EL (cell line): ENCODE results near the gene CANX.
"Not testable (repeated sequence)": the region's sequence is repeated elsewhere in the genome, so short reads cannot be mapped to it uniquely, and the experiment has no call there.

Source experiments
- DNase-seq: peaks from one replicate; pipeline ENCODE4 v3.0.0-alpha.2; 2016

The CANX gene

DNA sequence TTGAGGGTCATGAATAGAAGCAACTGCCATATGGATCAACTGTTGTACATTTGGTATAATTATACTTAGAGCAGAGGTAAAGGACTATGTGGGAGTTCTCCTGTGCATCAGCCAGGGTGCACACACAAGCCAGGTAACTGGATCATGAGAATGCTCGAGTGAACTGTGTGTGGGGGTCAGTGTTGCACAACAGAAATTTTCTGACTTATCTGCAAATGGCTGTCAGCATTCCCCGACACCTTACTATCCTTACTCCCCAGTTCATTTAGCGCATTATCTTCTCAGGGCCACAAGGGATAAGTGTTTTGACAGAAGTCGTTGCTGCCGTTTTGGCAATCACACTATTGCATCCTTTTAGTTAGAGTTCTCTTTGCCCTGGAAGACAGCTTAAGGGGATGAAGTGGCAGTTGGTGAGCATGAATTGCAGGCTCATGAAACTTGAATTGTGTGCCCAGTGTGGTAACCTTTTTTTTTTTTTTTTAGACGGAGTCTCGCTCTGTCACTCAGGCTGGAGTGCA, 1.7 kb downstream of the CANX start:
- DNase-seq: no peak

DNA sequence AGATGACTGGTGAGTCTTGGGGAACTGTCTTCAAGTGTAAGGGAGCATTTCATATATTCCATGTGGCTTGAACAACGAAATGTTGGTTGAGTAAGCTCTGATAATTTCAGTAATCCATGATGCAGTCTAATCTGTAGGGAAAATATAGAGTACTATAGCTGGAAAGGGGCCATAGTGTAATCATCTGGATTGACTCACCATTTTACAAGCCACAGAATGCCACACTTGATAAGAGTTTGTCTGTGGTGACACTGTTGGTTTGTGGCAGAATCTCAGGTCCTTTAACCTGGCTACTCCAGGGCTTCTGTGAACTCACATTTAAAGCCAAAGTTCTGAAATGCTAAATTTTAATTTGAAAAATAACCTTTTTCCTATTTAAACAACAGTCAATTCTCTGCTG, 17.5 kb downstream of the CANX start:
- peak; percentile 17 for DNase-seq

DNA sequence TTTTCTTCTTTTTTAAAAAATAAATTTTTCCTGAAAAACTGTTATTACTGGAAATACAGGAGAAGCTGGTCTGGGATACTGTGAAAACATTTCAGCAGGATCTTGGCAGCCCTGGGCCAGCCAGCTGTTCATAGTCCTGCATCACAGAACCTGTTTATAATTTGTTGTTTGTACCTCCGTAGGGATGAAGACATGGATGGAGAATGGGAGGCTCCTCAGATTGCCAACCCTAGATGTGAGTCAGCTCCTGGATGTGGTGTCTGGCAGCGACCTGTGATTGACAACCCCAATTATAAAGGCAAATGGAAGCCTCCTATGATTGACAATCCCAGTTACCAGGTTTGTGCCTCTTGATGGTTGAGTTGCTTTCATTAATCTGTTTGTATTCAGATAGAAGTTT, 21.5 kb downstream of the CANX start:
- no peak for DNase-seq

DNA sequence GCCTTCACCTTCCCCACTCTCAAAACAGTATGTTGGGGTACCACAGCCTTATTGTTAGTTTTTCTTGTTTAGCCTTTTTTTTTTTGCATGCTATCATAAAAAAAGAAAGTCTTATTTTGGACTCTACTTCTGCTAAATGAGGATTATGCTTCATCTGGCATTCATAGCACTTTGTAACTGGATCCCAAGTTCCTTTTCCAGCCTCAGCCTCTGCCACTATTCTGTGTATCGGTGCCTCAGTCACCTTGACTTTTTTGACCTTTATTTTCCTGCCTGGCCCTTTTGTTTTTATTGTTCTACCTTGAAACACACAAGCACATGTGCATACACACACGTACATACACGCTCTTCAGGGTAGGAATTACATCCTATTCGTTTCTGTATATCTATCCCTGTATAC, 25.4 kb downstream of the CANX start:
- no peak for DNase-seq

DNA sequence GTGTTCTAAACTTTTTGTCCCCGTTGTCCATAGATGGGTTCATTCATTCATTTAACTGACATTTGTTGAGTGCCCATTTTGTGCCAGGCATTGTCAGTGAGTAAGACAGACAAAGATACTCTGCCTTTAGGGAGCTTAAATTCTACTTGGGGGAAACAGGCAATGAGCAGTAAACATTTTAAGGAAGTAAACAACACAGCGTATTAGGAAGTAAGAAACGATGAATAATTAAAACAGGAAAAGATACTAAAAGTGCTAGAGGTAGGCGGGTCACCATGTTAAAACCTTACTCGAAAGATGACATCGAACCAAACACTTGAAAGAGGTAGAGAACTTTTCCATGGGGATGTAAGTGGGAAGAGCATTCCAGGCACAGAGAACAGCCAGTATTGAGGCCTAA, 28.3 kb downstream of the CANX start:
- DNase-seq: no peak

DNA sequence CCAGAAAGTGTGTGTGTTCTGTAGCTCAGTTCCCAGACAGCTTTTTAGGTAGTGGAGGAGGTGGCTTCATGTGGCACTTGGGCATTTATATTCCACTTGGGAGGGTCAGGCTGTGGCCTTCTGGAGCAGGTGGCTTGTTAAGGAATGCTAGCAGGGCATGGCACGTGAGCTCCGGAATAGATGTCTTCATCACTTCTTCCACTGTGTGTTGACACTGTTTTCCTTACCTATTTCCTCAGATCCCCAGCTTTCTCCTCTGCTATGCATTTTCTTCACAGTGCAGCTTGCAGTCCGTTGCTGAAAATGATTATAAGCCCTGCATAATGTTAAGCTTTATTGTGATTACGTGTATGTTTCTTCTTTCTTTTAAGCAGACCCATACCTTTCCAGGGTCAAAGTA, 30.5 kb downstream of the CANX start:
- DNase-seq: no peak

DNA sequence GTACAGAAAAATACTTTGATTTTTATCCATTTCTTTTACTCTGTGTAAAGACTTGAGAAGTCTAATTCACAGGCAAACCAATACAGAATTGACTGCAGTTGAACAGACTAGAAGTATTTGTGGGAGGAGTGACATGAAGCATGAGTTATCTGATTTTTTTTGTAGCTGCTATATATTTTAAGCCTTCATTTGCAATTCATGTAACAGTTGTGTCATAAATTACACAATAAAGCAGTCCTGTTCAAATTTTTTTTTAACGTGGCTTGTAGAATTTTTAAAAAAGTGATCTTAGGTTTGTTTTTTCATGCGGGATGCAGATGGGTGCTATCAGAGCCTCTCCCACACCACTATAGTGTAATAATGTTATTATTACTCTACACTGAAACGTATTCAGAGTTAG, 31.0 kb downstream of the CANX start:
- DNase-seq: no peak

DNA sequence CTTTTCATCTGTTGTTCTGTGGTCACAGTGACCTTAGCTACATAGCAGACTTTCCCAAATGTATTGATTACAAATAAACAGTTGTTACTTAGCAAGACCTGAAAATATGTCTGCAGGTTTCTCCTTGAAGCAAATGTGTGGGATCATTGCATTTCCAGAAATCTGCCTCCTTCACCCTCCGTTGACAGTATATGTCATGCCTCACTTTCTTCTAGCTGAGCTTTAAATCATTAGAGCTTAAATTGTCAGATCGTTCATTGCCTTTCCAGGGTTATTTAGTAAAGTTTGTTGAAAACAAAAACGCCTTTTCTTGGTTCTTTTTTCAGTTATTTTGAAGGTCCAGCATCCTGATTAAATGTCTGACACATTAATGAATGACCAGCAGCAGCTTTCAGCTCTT, 31.6 kb downstream of the CANX start:
- DNase-seq: no peak

DNA sequence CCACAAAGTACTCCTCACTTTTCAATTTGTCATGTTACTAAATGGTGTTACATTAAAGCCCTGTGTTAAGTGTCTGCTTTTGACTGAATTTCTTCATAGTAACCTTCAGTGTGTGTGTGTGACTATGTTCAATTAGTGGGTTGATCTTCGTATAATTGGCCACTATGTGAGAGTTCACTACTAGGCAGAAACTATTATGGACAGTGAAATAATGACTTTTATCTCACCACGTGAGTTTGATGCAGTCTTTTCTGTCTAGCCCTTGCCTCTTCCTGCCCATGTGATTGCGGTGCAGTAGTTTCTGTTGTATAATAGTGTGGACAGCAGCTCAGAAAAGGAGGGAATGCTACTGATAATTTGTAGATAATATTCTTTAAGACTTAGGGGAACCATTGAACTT, 32.1 kb downstream of the CANX start:
- DNase-seq: no peak

DNA sequence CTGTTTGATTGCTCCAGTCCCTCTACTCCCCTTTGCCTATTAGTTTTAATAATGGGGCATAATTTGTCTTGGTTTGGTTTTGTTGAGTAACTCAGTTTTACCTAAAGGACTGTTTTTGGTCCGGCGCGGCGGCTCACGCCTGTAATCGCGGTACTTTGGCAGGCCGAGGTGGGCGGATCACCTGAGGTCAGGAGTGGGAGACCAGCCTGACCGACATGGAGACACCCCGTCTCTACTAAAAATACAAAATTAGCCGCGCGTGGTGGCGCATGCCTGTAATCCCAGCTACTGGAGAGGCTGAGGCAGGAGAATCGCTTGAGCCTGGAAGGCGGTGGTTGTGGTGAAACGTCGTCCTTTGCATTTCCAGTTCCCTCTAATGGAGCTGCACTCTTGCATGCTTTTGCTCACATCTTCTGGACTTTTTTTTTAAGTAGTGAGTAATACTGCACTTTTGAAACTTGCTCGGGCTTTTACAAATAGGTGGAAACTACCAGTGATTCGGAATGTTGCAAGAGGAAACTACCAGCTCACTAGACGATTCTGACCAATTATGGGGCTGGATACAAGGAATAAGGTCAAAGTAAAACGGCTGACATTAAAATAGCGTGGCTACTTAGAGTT, 33.1 kb downstream of the CANX start:
- DNase-seq: peak; percentile 76

DNA sequence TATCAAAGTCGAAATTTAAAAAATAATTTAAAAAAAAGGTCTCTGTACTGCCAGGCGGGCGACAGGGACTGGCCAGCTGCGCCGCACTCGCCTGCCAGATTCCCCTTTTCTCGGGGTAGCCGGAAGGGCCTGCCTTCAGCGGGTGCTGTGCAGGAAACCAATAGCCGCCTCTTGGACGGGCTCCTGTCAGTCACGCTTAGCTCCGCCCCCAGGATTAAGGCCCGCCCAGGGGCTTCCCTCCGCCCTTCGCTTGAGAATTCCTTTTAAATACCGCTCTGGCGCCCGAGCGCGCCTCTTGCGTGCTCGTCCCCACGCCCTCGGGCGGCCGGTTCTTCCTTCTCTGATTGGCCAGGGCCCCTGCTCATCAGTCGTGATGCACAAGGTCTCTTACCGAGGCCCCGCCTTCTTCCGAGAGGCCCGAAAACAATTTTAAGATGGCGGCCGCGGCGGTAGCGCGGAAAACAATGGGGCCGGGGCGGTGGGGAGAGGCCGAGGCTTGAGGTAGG, 33.7 kb downstream of the CANX start, which contains the start of gene MAML1:
TSS of gene MAML1 (plus strand) at position 411 of the 506 bp plus-strand sequence. CDS start 291 bp downstream, outside the sequence.
- peak; percentile 100 for DNase-seq

DNA sequence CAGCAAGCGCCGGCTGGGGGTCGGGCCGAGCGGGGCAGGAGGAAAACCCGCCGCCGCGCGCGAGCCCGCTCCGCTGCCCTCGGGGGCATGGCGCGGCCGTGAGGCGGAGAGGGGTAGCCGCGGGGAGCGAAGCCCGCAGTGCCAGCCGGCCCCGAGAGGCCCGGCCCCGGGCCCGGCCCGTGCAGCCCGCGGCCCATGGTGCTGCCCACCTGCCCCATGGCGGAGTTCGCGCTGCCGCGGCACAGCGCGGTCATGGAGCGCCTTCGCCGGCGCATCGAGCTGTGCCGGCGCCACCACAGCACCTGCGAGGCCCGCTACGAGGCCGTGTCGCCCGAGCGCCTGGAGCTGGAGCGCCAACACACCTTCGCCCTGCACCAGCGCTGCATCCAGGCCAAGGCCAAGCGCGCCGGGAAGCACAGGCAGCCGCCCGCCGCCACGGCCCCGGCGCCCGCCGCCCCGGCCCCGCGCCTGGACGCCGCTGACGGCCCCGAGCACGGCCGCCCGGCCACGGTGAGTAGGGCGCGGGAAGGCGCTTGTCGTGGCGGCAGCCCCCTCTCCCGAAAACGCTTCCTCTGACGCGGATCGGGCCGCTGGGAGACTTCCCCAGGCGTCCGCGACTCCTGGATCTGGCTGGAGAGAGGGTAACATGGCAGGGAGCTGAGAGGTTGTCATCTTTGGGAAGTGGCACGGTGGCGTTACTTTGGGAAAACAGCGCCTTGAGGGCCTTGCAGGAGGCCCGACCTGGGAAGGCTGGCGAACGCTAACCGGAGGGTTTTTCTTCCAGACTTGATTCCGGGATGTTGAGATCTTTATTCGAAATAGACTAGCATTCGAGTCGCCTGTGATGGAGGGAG, 34.4 kb downstream of the CANX start:
- DNase-seq: peak; percentile 48

DNA sequence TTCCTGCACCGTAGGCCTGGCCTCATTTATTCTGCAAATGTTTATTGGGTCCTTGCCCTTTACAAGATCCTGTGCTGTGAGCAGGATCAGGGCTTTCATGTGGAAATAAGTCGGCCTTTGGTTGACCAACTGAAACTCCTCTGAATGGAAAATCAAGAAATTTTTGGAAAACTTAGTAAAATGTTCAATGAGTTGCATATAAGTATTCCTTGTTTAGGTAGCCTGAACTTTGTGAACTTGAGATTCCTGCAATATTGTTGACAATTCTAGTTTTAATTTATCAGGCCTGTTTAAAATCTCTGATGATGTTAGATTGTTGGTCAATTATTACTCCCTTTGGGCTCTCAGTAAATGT, 35.0 kb downstream of the CANX start:
- DNase-seq: no peak

DNA sequence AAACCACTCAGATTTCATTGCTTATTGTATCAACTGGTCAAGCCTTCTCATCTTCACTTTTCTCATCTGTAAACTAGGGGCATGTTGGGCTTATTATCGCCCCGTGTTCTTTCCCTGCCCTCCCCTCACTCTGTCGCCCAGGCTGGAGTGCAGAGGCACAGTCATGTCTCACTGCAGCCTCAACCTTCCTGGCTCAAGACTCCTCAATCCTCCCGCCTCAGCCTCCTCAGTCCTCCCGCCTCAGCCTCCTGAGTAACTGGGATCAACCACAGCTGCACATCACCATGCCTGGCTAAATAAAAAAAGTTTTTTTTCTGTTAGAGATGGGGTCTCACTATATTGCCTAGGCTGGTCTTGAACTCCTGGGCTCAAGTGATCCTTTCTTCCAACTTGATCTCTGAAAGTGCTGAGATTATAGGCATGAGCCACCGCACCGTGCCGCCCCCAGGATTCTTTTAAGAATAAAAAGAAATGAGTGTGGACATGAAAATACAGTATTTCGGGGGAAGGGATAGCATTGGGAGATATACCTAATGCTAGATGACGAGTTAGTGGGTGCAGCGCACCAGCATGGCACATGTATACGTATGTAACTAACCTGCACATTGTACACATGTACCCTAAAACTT, 35.9 kb downstream of the CANX start:
- peak; percentile 5 for DNase-seq

DNA sequence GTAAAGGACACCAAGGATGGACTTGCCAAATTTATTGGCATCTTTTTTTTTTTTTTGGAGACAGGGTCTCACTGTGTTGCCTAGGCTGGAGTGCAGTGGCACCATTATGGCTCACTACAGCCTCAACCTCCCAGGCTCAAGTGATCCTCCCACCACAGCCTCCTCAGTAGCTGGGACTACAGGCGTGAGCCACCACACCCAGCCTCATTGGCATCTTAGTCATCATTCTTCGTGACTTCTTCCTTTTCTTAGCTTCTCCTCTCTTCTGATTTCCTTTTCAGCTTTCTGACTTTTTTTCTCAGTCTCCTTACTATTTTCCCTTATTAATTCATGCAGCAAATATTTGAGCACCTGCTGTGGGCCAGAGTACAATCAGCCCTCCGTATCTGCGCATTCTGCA, 40.0 kb downstream of the CANX start:
- DNase-seq: no peak

DNA sequence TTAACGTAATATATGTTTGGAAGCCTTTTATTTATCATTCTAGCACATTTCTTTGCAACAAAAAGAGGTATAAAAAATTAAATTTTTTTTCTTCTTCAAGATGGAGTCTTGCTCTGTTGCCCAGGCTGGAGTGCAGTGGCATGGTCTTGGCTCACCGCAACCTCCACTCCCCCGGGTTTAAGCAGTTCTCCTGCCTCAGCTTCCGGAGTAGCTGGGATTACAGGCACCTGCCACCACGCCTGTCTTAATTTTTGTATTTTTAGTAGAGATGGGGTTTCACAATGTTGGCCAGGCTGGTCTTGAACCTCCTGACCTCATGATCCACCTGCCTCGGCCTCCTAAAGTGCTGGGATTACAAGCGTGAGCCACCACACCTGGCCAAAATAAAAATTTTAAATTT, 45.3 kb downstream of the CANX start:
- DNase-seq: not testable (repeated sequence)

DNA sequence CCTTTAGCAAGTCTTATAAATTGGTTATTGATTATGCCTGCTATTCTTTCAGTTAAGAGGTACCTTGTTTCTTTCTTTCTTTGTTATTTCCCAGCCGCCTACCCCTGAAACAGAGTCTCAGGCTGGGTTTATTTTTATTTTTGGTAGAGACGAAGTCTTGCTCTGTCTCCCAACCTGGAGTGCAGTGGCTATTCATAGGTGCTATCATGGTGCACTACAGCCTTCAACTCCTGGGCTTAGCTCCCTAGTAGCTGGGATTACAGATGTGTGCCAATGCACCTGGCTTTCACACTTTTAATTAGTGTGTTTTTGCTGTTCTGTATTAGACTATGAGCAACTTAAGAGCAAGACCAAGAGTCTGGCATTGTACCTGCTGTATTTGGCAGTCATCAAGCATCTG, 48.1 kb downstream of the CANX start:
- no peak for DNase-seq

DNA sequence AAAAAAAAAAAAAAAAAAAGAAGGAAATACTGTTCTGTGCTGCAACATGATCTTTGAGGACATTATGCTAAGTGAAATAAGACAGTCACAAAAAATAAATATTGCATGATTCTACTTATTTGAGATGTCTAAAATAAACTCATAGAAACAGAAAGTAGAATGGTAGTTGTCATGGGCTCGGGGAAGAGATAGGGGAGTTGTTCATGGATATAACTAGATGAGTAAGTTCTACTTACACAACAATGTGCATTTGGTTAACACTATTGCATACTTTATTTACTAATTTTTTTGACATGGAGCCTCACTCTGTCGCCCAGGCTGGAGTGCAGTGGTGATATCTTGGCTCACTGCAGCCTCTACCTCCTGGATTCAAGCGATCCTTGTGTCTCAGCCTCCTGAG, 49.0 kb downstream of the CANX start:
- DNase-seq: no peak

DNA sequence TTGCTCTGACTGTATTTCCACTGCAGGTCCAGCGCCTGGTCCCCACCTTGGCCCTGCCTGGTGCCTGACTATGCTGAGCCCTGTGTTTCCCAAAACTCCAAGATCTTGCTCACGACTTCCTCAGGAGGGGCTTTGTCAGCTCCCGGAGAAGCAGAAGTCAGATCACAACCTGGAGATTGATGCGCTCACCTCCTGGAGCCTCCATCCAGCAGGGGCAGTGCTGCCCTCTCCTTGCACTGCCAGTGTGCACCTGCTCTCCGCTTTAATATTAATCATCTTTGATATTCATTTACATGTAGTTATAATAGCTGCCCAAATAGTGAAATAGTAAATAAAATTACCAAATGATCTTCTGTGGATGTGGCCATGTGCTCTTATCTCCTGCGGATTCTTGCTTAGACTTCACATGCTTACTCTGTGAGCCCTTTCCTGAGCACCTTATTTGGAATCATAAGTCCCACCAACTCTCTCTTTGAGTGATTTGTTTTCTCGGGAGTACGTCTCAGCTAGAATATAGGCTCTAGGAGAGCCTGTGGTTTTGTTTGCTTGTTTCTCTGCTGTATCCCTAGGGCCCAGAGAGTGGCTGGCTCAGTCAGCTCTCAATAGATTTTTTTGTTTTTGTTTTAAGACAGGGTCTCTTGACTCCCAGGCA, 51.2 kb downstream of the CANX start:
- no peak for DNase-seq

DNA sequence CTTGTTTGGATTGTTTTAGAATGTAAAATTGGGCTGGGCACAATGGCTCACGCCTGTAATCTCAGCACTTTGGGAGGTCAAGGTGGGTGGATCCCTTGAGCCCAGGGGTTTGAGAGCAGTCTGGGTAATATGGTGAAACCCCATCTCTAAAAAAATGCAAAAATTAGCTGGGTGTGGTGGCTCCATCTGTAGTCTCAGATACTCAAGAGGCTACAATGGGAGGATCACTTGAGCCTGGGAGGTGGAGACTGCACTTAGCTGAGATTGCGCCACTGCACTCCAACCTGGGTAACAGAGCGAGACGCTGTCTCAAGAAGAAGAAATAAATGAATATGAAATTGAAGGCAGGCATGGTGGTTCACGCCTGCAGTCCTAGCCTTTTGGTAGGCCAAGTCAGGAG, 55.2 kb downstream of the CANX start:
- no peak for DNase-seq

DNA sequence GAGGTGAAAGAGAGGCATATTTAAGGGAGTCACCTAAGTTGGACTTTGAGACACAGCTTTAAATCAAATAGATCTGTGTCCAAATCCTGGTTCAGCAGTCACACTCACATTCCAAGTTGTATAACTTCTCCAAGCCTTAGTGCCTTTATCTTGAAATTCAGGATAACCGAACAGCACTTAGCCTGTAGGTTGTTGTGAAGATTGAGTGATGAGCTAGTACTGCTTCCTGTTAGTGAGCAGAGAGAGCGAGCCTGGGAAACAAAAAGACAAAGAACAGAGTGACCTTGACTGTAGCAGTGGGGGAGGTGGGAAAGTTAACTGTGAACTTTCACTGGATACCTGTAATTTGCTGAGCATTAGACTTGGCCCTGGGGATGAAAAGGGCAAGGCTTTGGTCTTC, 56.3 kb downstream of the CANX start:
- DNase-seq: no peak

DNA sequence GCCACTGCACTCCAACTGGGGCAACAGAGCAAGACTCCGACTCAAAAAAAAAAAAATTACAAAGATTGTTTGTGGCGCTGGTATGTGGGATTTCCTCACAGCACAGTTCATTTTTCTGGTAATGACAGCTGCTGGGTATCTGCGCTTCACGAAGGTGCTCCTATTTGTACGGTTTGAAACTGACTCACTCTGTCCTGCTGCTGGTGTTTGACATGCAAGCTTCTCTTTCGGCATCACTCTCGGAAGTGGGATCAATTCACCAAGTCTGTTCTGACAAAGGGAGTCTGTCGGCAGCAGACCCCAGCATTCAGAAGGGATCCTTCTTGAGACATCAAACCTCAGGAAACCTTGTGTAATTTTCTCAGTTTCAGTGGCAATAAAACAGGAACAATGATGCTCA, 60.2 kb downstream of the CANX start:
- DNase-seq: no peak
